ENCODE data around the gene DHRS3. TPM values are rescaled to one million over a fixed set of nuclear protein-coding genes. Genes with fewer than 3 reads are reported as not detected.
"Not testable (repeated sequence)": the region's sequence is repeated elsewhere in the genome, so short reads cannot be mapped to it uniquely, and the experiment has no call there.

DHRS3 gene
- total RNA-seq, 3 donors from 2014 or later = 85.9 to 141 (median 90.1) TPM

GRCh38 chr1:12524266-12524665 is 93.7 kb downstream of the DHRS3 start:
- Histone ChIP-seq H3K9me3 (no peaks in the 10 kb centered on the region), H3K4me1 (ENCODE audit: low read depth) (peaks cover 23% of the 10 kb centered on the region), H3K36me3 (ENCODE audit: low read depth) (no peaks in the 10 kb centered on the region), H3K4me3 (no peak overlapping the region)
- intact Hi-C loops (cut with DNase I, micrococcal nuclease) = no loop called here
- DNase-seq = no peak
- no peak for TF ChIP-seq CTCF (IDR thresholded peaks at IDR 0.05)
- no peak for ATAC-seq

GRCh38 chr1:12522780-12523179 is 95.2 kb downstream of the DHRS3 start:
- H3K4me3 ChIP-seq; H3K36me3 ChIP-seq (ENCODE audit: low read depth); H3K9me3 ChIP-seq; ATAC-seq; intact Hi-C loops (cut with DNase I, micrococcal nuclease); DNase-seq: not testable (repeated sequence)
- peaks cover 12% of the 10 kb centered on the region for H3K4me1 ChIP-seq (ENCODE audit: low read depth)

- Histone ChIP-seq H3K4me1 (ENCODE audit: low read depth) (peaks cover 9% of the 10 kb centered on the region), H3K9me3 (no peaks in the 10 kb centered on the region), H3K36me3 (ENCODE audit: low read depth) (no peaks in the 10 kb centered on the region), H3K4me3 (no peak overlapping the region)
- DNase-seq (no peak), ATAC-seq (no peak)
- no peak for TF ChIP-seq CTCF (IDR thresholded peaks at IDR 0.05)
- intact Hi-C loops (cut with DNase I, micrococcal nuclease) = no loop called here
These were observed 96.9 kb downstream of the DHRS3 start for GRCh38 chr1:12521096-12521495.

GRCh38 chr1:12519693-12520364 is 98.2 kb downstream of the DHRS3 start:
- Histone ChIP-seq H3K4me1 (ENCODE audit: low read depth) (peaks cover 4% of the 10 kb centered on the region), H3K36me3 (ENCODE audit: low read depth) (no peaks in the 10 kb centered on the region), H3K4me3 (no peak overlapping the region), H3K9me3 (no peaks in the 10 kb centered on the region)
- no peak for TF ChIP-seq CTCF (IDR thresholded peaks at IDR 0.05)
- ATAC-seq = no peak
- intact Hi-C loops (cut with DNase I, micrococcal nuclease) = no loop called here
- DNase-seq = no peak

- H3K9me3 ChIP-seq = no peaks in the 10 kb centered on the region
- TF ChIP-seq CTCF (IDR thresholded peaks at IDR 0.05) = no peak
- DNase-seq (peak; percentile 45 to 74 (median 64)), ATAC-seq (peak; percentile 88)
- no peak overlapping the region for H3K4me3 ChIP-seq
- no peaks in the 10 kb centered on the region for H3K36me3 ChIP-seq (ENCODE audit: low read depth)
- H3K4me1 ChIP-seq (ENCODE audit: low read depth) = peaks cover 4% of the 10 kb centered on the region
- intact Hi-C loops (cut with DNase I, micrococcal nuclease) = no loop called here
These were observed 98.9 kb downstream of the DHRS3 start for GRCh38 chr1:12518931-12519692.

Small RNA genes lying within 50 kb of the gene (microRNA-seq; reads per million reads assigned to microRNA genes)
- gene MIR6730 = 0.93 reads per million

Other genes with a start within 250 kb of the DHRS3 start
- not detected for gene AADACL4, start 25.9 kb upstream of the DHRS3 start, total RNA-seq
- not detected for gene AADACL3, start 97.9 kb upstream of the DHRS3 start, total RNA-seq
- not detected for gene CFAP107, start 128.0 kb upstream of the DHRS3 start, total RNA-seq
- not detected for gene PRAMEF12, start 155.5 kb upstream of the DHRS3 start, total RNA-seq
- not detected for gene PRAMEF1, start 173.2 kb upstream of the DHRS3 start, total RNA-seq
- gene PRAMEF11, start 213.2 kb upstream of the DHRS3 start, total RNA-seq = not detected
- not detected for gene HNRNPCL1, start 230.5 kb upstream of the DHRS3 start, total RNA-seq
- gene PRAMEF2, start 238.9 kb upstream of the DHRS3 start, total RNA-seq = not detected

Data from mucosa of descending colon (tissue), 3 donors.